Ovary (tissue), 9 donors: ENCODE data around the gene EXOC3L1. TPM values are rescaled to one million over a fixed set of nuclear protein-coding genes. Genes with fewer than 3 reads are reported as not detected.
A peak's percentile ranks its signal among the peaks of the same experiment; 100 is the strongest.

Experiments used
- DNase-seq, 5 donors: peaks; one replicate each; pipeline ENCODE4 v3.0.0-alpha.2; 2019 to 2020
- H3K27ac ChIP-seq, 2 donors: fragments of 200-600 bp; one replicate each; pipeline versions ENCODE4 v1.5.1 to v1.8.0; 2019 to 2022
- H3K27me3 ChIP-seq: fragments of 200-600 bp; one replicate; pipeline ENCODE4 v1.8.0; 2022
- H3K36me3 ChIP-seq: fragments of 200-600 bp; sonication (generic); one replicate; pipeline ENCODE4 v1.5.1; 2019
- H3K4me1 ChIP-seq: one replicate; pipeline ENCODE4 v1.8.1; 2013; ENCODE audit warnings: mild to moderate bottlenecking, moderate library complexity; ENCODE audit not compliant: insufficient read depth
- H3K4me3 ChIP-seq: fragments of 200-600 bp; sonication (generic); one replicate; pipeline ENCODE4 v1.5.1; 2017
- H3K9me3 ChIP-seq, 2 donors: fragments of 200-600 bp in 1 of 2; sonication (generic) in 1 of 2; one replicate each; pipeline versions ENCODE4 v1.5.1 to v1.8.1; 2013 to 2019; ENCODE audit warnings: mild to moderate bottlenecking in 1 of 2, moderate library complexity in 1 of 2
- CTCF ChIP-seq, 3 donors: fragments of 450-650 bp in 2 of 3; fragments of 200-600 bp in 1 of 3; IDR thresholded peaks; one replicate each; pipeline versions ENCODE4 v1.5.1 to v1.8.0; 2016 to 2022; ENCODE audit warnings: antibody characterized with exemption in 3 of 3, mild to moderate bottlenecking in 1 of 3
- EP300 ChIP-seq: sonication (generic); formaldehyde crosslinking; IDR thresholded peaks from one replicate; pipeline ENCODE4 v1.6.1; 2017; ENCODE audit warnings: antibody characterized with exemption
- POLR2A ChIP-seq: fragments of 450-650 bp; IDR thresholded peaks from one replicate; pipeline ENCODE4 v1.6.1; 2017; ENCODE audit warnings: antibody characterized with exemption, mild to moderate bottlenecking, moderate library complexity
- WGBS, 3 donors: extraction: QIAGEN DNeasy Blood & Tissue Kit in 1 of 3; methylation state at CpG; one replicate each; pipeline versions ENCODE4 v1.1.5 to v1.1.7; 2013 to 2017; 5-methylcytosine and 5-hydroxymethylcytosine counted together
- intact Hi-C, 4 donors: fragments of 100-400 bp; cut with DNase I; formaldehyde crosslinking; loops; one replicate each; pipeline versions ENCODE4 v1.11.0 to v1.15.1; 2022 to 2023
- polyA plus RNA-seq, 2 donors: library from polyadenylated mRNA; stranded (reverse); fragments of 200-250 nt in 1 of 2; fragments of 350-450 nt in 1 of 2; fragmentation: Illumina TruSeq in 1 of 2; extraction: RNeasy Lipid Tissue Mini Kit (QIAGEN cat#74804) in 1 of 2; gene quantifications; one replicate each; pipeline ENCODE4 v1.2.3, GENCODE V29; 2013 to 2014
- total RNA-seq, 7 donors: library from RNA; depleted of rRNA in 2 of 7; stranded (reverse); fragments of >200 nt in 2 of 7; fragmentation: NEBNext Ultra II Directional in 3 of 7; extraction: Animal tissue kit (Norgen Biotek cat#: 25700) in 3 of 7; gene quantifications; one replicate each; pipeline versions ENCODE4 v1.1.0 to v1.2.4, GENCODE V29; 2016 to 2023
- donor health status: DM: no; HTN: no; CAD: no; lungs with moderate emphysema.
- donor health status: DM: no; HTN: no; CAD: no.
- donor health status: Bipolar disorder and iron deficiency.
- donor health status: DM: yes; HTN: yes; CAD: no.
- donor health status: DM: no; HTN: no; CAD: no.
- donor health status: DM: yes; HTN: yes; CAD: no.

Gene EXOC3L1
- total and polyA plus RNA-seq, 9 donors: 0.32 to 33.0 (median 12.2) TPM

DNA sequence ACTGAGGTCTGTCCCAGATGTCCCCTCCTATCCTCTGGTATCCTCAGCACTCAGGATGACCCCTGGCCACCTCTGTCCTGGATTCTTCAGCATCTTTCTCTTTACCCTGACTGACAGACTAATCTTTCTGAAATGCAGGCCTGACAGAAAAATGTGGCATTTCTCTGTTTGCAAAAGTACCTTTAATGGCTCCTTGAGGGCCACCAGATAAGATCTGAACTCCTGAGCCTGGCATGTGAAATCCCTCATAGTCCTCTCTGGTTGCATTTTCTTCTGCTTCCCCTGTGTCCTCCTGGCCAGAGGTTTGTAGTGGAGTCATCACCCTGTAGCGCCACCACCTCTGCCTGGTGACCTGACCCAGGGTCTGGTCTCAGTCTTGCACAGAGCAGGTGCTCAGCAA is 6.9 kb upstream of the EXOC3L1 start:
- Histone ChIP-seq H3K4me3 (no peak overlapping the region), H3K27ac (no peak overlapping the region), H3K36me3 (no peaks in the 10 kb centered on the region), H3K27me3 (no peaks in the 10 kb centered on the region), H3K9me3 (no peaks in the 10 kb centered on the region), H3K4me1 (peaks cover 10% of the 10 kb centered on the region)
- WGBS, 3 donors: 94 to 100% (median 95%) methylated on average over 1 of the region's 1 CpG
- TF ChIP-seq CTCF (IDR thresholded peaks at IDR 0.05) (no peak), POLR2A (no peak), EP300 (no peak)
- intact Hi-C loops: no loop called here
- DNase-seq: no peak

DNA sequence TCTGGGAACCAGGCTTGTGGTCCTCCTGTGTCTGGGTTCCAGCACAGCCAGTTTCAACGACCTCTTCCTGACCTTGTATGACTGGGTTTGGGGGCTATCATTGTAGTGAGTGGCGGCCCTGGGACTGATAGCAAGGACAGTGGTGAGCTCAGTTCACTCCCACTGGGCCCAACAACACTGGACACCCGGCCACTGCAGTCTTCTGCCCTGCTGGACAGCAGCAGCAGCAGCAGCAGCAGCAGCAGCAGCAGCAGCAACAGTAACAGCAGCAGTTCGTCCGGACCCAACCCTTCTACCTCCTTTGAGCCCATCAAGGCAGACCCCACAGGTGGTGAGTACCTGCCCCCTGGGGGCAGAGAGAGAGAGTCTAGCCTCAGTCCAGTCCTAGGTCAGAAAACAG is 5.7 kb upstream of the EXOC3L1 start:
- no peak for DNase-seq
- intact Hi-C loops: no loop called here
- peaks cover 12% of the 10 kb centered on the region for H3K4me1 ChIP-seq
- TF ChIP-seq POLR2A (no peak), EP300 (no peak), CTCF (IDR thresholded peaks at IDR 0.05) (no peak)
- H3K36me3 ChIP-seq: no peaks in the 10 kb centered on the region
- H3K9me3 ChIP-seq: no peaks in the 10 kb centered on the region
- no peak overlapping the region for H3K27ac ChIP-seq
- no peaks in the 10 kb centered on the region for H3K27me3 ChIP-seq
- WGBS, 3 donors: 71 to 79% (median 76%) methylated on average over 5 of the region's 5 CpGs
- H3K4me3 ChIP-seq: no peak overlapping the region

- Histone ChIP-seq H3K4me1 (peaks cover 10% of the 10 kb centered on the region), H3K36me3 (no peaks in the 10 kb centered on the region), H3K9me3 (no peaks in the 10 kb centered on the region), H3K4me3 (no peak overlapping the region), H3K27ac (no peak overlapping the region), H3K27me3 (no peaks in the 10 kb centered on the region)
- WGBS, 3 donors: 88 to 98% (median 93%) methylated on average over 5 to 6 of the region's 6 CpGs
- DNase-seq: no peak
- TF ChIP-seq EP300 (no peak), POLR2A (no peak)
- intact Hi-C loops: no loop called here
Measured at GRCh38 chr16:67194260-67194659, 4.3 kb upstream of the EXOC3L1 start.

DNA sequence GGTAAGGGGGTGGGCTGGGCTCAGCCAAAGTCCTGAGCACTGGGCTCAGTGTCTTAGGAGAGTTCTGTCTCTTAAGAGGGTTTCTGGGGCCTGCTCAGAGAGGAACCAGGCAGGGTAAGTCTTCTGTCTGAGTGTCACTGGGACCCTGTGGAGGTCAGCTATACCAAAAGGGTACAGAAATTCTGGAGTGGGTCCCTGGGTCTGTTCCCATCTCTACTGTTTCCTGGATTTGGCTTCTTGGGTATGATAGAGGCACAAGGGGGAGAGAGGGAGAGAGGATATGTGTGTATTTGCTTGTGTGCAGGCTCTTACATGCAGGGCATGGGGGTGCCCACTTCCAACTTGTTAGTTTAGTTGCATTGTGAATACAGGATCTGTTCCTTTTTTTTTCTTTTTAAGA is 3.6 kb upstream of the EXOC3L1 start:
- DNase-seq: no peak
- no peak for TF ChIP-seq EP300
- no peak for TF ChIP-seq CTCF (IDR thresholded peaks at IDR 0.05)
- no peak for TF ChIP-seq POLR2A
- Histone ChIP-seq H3K4me1 (peaks cover 10% of the 10 kb centered on the region), H3K27me3 (no peaks in the 10 kb centered on the region), H3K27ac (no peak overlapping the region), H3K9me3 (no peaks in the 10 kb centered on the region), H3K36me3 (no peaks in the 10 kb centered on the region), H3K4me3 (no peak overlapping the region)
- intact Hi-C loops: no loop called here

DNA sequence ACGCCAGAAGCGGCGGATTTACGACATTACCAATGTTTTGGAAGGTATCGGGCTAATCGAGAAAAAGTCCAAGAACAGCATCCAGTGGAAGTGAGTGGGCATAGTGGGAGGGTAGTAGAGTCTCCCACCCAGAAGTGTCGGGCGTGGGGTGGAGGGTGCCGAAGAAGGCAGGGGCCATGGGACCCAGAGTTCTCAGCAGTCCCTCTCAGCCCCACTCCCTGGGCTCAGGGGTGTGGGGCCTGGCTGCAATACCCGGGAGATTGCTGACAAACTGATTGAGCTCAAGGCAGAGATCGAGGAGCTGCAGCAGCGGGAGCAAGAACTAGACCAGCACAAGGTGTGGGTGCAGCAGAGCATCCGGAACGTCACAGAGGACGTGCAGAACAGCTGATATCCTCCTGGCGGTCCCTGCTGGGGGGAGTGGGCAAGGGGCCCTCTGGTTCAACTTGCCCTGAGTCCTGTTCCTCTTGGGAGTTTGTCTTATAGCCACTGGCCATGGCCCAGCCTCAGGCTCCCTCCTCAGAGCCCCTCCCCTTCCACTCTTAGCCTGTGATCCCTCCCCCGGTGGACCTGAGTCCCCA is 2.9 kb upstream of the EXOC3L1 start:
- no peaks in the 10 kb centered on the region for H3K36me3 ChIP-seq
- WGBS, 3 donors: 16 to 32% (median 19%) methylated on average over 17 of the region's 17 CpGs
- intact Hi-C loops: no loop called here
- H3K4me3 ChIP-seq: peak overlapping the region; percentile 92
- DNase-seq: no peak
- no peaks in the 10 kb centered on the region for H3K27me3 ChIP-seq
- peaks cover 10% of the 10 kb centered on the region for H3K4me1 ChIP-seq
- TF ChIP-seq CTCF (IDR thresholded peaks at IDR 0.05) (no peak), EP300 (no peak), POLR2A (no peak)
- H3K9me3 ChIP-seq: no peaks in the 10 kb centered on the region
- peak overlapping the region in 1 of 2 donors; percentile 1 for H3K27ac ChIP-seq
